Astrocyte of the cerebellum (primary cell): ENCODE data around the gene C10orf88.

Experiments
- DNase-seq: peaks from one replicate; pipeline ENCODE4 v3.0.0-alpha.2; 2011; ENCODE audit warnings: low read depth
- H3K4me3 ChIP-seq: 2 replicates; pipeline ENCODE4 v1.5.1; 2011; ENCODE audit warnings: mild to moderate bottlenecking, low read depth, low read length, moderate library complexity
- CTCF ChIP-seq: IDR thresholded peaks from 2 replicates; pipeline ENCODE4 v1.5.1; 2012; ENCODE audit warnings: low read length, low read depth, moderate library complexity, mild to moderate bottlenecking; ENCODE audit errors: missing control alignments
- in situ Hi-C: cut with HindIII; loops from 2 replicates; pipeline ENCODE4 v1.10.0; 2017; ENCODE audit warnings: low sequenced_read_pairs

The C10orf88 gene

DNA sequence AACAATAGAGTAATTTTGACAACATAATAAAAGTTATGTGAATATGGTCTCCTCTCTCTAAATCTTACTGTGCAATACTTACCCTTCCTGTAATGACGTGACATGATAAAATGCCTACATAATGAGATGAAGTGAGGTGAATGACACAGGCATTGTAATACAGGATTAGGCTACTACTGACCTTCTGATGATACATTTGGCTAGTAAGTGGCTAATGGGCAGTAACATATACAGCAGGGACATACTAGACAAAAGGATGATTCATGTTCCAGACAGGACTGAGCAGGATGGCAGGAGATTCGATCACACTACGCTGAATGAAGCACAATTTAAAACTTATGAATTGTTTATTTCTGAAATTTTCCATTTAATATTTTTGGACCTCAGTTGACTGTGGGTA is 4.7 kb downstream of the C10orf88 start:
- in situ Hi-C loops, result no loop called here
- no peak for TF ChIP-seq CTCF
- no peak overlapping the region for H3K4me3 ChIP-seq
- no peak for DNase-seq

GRCh38 chr10:122939856-122940543 is 14.0 kb downstream of the C10orf88 start:
- DNase-seq, result peak; percentile 43
- TF ChIP-seq CTCF, result no peak
- in situ Hi-C loops, result no loop called here
- no peak overlapping the region for H3K4me3 ChIP-seq

DNA sequence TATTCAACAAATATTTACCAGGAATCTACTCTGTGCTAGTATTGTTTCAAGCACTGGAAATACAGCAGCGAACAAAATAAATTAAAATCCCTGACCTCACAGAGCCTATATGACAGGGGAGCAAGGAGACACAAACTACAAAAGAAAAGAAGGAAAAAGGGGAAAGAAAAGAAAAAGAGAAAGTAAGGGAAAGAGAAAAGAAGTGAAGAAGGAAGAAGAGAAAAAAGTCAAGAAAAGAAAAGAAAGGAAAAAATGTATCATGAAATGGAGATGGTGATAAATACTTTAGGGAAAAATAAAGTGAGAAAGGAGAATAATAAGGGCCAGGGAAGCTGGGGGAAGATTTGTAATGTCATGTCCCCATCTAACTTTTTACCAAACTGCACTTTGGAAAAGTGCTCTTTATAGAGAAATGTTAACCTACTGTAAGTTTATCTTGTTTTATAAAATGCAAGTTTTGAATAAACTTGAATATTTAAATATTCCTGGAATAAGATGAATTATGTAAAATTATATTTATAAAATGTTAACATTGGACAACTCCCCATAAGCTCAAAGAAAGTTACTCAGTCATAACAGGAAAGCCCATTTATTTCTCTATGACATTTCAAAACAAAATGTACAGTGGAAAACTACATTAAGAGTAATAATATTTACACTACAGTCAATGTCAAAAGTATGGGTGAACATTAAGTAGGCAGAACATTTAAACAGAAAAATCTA is 14.7 kb downstream of the C10orf88 start:
- no peak for TF ChIP-seq CTCF
- no peak overlapping the region for H3K4me3 ChIP-seq
- in situ Hi-C loops, result no loop called here
- no peak for DNase-seq

DNA sequence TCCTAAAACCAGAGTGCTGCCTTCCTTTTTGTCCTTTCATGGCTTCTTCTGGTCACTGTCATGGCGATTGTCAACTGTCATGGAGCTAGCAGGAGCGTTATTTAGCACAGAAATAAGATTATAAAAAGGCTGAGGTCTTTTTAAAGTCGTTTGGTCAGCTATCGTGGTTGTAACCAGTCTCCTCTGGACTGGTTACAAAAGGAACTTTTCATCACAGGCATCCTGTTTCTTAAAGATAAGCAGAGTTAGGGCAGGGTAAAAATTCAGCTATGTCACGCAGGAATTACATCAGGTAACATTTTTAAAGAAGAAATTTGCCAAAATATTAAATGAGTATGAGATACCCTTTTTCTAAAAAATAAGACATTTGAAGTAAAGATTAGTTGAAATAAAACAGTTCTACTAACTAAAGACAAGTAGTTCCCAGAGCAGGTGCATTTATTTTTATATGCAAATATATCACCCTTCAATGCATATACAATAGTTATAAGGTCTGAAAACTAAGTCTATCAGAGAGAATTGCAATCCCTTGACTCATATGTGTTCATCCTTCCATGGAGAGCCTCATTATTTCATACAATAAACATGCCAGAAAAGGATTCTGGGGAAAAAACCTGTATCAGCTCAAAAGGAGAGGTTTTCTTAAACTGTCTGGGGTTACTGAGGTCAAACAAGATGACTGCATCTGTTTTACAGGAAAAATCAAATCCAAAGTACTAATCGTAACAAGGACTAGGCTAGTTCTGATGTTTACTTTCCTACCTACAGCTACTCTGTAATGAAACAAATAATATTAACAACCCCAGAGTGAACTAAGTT is 22.7 kb downstream of the C10orf88 start:
- in situ Hi-C loops, result no loop called here
- no peak for DNase-seq
- H3K4me3 ChIP-seq, result no peak overlapping the region
- TF ChIP-seq CTCF, result no peak

- DNase-seq, result no peak
- TF ChIP-seq CTCF, result no peak
- H3K4me3 ChIP-seq, result no peak overlapping the region
- in situ Hi-C loops, result no loop called here
These were observed 23.9 kb downstream of the C10orf88 start for GRCh38 chr10:122930140-122930539.

- TF ChIP-seq CTCF, result no peak
- no peak for DNase-seq
- in situ Hi-C loops, result no loop called here
- no peak overlapping the region for H3K4me3 ChIP-seq
These were observed 38.3 kb downstream of the C10orf88 start for GRCh38 chr10:122915700-122916099.
